NCI-H524 (cell line): Measurements from ENCODE around the gene NPC1L1.

ENCODE experiments used
- DNase-seq, 2 experiments: peaks; one replicate each; lab custom pipeline; 2025; lab: John Stamatoyannopoulos, UW

NPC1L1 gene, protein sequence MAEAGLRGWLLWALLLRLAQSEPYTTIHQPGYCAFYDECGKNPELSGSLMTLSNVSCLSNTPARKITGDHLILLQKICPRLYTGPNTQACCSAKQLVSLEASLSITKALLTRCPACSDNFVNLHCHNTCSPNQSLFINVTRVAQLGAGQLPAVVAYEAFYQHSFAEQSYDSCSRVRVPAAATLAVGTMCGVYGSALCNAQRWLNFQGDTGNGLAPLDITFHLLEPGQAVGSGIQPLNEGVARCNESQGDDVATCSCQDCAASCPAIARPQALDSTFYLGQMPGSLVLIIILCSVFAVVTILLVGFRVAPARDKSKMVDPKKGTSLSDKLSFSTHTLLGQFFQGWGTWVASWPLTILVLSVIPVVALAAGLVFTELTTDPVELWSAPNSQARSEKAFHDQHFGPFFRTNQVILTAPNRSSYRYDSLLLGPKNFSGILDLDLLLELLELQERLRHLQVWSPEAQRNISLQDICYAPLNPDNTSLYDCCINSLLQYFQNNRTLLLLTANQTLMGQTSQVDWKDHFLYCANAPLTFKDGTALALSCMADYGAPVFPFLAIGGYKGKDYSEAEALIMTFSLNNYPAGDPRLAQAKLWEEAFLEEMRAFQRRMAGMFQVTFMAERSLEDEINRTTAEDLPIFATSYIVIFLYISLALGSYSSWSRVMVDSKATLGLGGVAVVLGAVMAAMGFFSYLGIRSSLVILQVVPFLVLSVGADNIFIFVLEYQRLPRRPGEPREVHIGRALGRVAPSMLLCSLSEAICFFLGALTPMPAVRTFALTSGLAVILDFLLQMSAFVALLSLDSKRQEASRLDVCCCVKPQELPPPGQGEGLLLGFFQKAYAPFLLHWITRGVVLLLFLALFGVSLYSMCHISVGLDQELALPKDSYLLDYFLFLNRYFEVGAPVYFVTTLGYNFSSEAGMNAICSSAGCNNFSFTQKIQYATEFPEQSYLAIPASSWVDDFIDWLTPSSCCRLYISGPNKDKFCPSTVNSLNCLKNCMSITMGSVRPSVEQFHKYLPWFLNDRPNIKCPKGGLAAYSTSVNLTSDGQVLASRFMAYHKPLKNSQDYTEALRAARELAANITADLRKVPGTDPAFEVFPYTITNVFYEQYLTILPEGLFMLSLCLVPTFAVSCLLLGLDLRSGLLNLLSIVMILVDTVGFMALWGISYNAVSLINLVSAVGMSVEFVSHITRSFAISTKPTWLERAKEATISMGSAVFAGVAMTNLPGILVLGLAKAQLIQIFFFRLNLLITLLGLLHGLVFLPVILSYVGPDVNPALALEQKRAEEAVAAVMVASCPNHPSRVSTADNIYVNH (N-terminal part only)

DNA sequence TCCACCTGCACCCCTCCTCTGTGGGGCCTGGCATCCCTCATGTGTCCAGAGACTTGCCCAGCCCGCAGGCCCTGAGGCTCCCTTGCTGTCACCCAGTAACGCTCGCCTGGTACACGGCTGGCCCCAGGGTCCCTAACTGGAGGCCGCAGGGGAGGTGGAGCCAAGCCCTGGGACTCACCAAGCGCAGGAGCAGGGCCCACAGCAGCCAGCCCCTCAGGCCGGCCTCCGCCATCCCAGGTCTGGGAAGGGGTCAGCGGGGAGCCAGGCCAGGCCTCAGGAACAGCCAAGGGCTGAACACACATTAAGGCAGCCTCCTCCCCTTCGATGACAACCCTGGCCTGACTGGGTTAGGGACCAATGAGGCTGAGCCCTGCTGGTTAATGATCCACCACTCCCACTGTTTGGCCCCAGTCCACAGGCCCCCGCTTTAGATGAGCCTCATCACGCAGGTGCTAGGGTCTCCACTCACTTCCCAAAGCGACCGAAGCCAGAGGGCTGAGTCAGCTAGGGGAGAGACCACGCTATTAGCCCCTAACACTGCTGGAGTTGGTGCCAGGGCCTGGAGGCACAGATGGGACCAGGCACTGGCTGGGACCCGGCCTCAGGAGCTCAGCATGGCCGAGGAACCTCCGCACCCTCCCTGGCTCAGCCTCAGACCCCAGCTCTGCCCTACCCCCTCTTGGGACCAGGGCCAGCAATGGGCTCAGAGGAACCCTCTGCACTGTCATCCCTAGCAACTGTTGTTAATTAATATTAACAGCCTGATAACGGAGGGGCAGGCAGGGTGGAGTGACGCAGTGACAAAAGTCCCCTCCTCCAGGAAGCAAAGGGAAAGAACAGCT is at the start of gene NPC1L1:
NPC1L1 (minus strand) TSS at position 303 of the 842 bp plus-strand sequence; CDS start at position 232, 71 bp downstream.
- no peak for DNase-seq

- no peak for DNase-seq
Observed at GRCh38 chr7:44590910-44591309, 49.8 kb upstream of the NPC1L1 start.

DNA sequence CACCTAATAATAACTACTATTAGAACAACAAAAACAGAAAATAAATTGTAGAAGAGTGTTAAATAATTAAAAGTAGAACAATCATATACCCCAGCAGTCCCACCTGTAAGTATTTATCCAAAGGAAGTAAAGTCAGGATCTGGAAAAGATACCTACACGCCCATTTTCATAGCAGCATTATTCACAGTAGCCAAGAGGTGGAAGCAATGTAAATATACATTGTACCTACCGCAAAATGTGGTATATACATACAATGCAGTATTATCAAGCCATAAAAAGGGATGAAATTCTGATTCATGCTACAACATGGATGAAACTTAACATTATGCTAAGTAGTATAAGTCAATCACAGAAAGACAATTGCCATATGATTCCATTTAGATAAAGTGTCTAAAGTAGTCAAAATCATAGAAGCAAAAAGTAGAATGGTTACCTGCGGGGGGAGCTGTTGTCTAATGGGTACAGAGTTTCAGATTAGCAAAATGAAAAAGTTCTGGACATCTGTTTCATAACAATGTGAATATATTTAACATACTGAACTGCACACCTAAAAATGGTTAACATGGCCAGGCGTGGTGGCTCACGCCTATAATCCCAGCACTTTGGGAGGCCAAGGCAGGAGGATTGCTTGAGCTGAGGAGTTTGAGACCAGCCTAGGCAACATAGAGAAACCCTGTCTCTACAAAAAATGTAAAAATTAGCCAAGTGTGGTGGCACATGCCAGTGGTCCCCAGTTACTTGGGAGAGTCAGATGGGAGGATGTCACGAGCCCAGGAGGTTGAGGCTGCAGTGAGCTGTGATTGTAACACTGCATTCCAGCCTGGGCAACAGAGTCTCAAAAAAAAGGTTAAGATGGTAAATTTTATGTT is 46.9 kb upstream of the NPC1L1 start:
- DNase-seq = peak; percentile 29 to 71

GRCh38 chr7:44583146-44583865 is 42.2 kb upstream of the NPC1L1 start:
- no peak for DNase-seq

GRCh38 chr7:44581879-44582603 is 40.9 kb upstream of the NPC1L1 start, which contains the start of gene TMED4:
TSS of gene TMED4 (minus strand) at chr7:44582231. CDS start at chr7:44582206, 25 bp downstream.
- DNase-seq = peak; percentile 98

GRCh38 chr7:44580945-44581878 is 40.1 kb upstream of the NPC1L1 start:
- DNase-seq = peak in 1 of 2 experiments; percentile 35

DNA sequence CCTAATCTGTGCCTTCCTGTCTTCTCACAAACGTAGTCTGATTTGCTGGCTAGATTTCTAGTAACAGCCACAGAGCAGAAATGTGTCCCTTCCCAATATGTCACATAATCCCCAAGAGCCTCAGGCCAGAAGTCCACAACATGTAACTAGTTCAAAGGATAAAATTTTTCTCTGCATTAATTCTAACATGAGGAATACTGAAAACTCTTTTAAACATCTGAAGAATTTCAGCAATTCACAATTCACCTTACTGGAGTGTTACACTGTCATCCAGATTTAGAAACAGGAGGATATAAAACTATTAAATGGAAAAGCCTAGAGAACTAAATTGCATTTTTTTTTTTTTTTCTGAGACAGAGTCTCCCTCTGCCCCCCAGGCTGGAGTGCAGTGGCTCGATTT is 35.1 kb upstream of the NPC1L1 start:
- DNase-seq = no peak

DNA sequence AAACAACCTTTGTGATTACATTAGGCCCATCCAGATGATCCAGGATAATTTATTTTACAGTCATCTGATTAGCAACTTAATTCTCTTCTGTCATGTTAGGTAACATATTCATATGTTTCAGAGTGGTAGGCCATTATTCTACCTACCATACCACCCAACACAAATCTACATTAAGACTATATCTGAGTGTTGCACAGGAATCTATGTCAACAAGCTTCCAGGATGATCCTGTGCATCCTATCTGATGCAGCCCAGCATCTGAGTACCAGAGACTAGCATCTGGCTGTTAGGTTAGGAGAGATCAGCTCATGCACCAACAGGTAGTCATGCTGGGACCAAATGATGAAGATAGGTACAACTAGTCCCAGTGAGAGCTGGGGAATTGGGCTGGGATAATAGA is 33.9 kb upstream of the NPC1L1 start:
- DNase-seq = no peak

DNA sequence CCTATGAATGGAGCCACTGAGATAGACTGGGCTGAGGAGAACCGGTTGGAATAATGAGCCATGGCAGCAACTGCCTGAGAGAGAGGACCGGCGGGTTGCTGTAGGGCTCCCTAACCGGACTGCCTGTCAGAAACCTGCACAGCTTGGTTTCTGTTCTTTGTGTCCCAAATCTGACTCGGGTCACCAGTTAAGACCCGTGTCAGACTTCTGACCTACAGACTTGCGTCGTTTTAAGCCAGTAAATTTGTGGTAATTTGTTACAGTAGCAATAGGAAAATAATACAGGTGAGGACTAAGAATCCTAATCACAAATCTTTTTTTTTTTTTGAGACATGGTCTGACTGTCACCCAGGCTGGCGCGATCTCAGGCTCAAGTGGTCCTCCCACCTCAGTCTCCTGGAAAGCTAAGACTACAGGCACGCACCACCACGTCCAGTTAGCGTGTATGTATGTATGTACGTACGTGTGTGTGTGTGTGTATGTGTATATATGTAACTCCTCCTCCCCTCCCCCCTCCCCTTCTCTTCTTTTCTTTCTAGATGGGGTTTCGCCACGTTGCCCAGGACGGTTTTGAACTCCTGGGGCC is 33.2 kb upstream of the NPC1L1 start:
- DNase-seq = no peak

DNA sequence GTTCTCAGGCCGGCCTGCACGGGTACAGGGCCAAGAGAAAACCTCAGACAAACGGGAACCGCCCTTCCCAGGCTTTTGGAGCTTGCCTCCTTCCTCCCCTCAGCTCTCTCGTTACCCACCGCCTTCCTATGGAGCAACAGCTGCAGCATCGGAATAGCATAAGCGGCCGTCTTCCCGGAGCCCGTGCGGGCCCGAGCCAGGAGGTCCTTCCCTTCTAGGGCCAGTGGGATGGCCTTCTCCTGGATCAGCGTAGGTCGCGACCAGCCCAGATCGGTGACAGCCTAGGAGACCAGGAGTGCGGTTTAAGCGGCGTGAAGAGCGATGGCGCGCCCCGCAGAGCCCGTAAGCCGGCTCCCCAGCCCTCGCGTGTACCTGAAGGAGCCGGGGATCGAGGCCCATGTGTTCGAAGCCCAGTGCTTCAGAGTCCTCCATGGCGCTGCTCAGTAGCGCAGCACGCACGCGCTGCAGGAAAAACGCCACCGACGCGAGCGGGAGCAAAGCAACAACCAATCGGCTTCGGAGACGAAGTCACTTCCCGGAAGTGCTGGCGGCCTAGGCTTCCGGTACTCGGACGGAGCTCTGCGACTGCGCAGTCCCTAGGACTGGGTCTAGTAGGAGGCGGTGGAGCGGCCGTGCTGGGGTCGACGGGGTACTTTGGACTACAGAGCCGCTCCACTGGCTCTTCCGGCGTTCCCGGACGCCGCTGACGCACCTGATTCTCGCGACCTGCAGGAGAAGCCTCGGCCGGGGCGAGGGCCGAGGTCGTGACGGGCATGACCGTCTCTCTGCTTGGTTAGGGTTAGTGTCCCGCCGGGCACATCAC is 32.5 kb upstream of the NPC1L1 start, which contains the start of gene DDX56:
DDX56 (minus strand) TSS at position 445 of the 823 bp plus-strand sequence; CDS start at position 432, 13 bp downstream.
- peak; percentile 88 to 96 for DNase-seq

GRCh38 chr7:44572771-44573170 is 31.6 kb upstream of the NPC1L1 start:
- no peak for DNase-seq

GRCh38 chr7:44569959-44570358 is 28.8 kb upstream of the NPC1L1 start:
- DNase-seq = no peak

DNA sequence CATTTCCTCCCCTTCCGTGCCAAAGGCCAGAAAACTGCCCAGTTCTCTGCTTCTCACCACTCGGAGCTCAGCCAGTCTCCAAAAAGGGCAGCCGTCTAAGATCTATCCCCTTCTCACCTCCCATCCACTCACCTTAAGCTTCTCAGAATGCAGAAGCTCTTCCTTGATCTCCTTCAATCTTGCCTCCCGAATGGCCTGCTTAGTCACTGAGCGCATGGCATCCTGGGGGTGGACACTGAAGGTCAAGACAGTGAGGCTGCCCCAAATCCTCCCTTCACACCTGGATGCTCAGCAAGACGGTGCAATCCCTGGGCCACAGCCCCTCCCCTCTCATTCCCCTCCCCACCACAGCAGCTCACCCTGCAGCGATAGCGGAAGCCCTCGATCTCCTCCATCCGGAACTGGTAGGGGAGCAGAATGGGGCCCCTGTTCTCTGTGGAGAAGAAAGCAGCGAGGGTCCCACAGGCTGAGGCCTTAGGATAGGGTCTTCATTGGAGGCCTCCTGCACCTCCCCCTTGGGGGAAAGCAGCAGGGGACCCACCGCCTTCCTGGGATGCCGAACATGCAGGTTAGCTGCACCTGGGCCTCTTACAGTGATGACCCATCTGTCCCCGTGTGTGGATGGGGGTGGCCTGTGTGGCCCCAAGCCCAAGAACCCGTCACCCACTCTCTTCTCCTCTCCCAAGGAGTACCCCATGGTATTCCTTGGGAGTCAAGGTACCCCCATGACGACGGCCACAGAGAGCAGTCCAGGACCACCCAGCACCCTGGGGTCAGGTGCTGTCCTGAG is 27.8 kb upstream of the NPC1L1 start:
- DNase-seq = no peak

DNA sequence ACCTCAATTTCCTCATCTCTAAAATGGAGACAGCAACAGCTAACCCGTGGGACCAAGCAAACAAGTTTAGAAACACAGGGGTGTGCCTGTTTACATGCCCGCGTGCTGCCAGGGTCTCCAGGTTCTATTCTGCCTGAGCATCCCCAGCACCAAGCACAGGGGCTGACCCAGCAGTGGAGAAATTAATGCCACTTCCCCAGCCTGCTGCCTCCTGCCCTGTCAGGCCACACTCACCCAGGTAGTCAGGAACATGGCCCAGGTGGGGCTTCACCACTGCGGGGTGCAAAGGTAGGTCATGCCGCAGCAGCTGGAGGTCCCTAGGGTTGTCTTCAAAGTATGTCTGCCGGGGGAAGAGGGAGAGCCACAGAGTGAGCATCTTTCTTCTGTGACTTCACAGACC is 26.8 kb upstream of the NPC1L1 start:
- DNase-seq = no peak

DNA sequence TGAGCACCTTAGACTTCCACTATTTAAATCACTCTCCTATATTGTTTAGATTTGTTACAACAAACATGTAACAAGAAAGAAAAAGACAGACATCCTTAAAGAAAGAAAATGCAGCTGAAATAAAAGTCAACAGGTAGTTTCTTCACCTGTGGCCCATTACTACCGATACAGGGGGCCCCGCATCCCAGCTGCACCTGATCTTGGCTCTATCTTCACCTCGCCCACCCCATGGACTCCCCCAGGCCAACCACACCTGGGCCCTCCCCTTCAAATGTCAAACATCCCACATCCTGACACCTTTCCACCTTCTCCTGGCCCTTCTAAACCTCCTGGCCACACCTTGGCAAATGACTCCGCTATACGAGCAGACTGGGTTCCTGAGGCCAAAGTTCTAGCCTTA is 25.6 kb upstream of the NPC1L1 start:
- no peak for DNase-seq
